ENCODE measurements around the gene GSTCD.
A peak's percentile ranks its signal among the peaks of the same experiment; 100 is the strongest.

GRCh38 chr4:105715692-105716278 lies 7.2 kb downstream of the GSTCD start:
- TF ChIP-seq, protein P1, sequence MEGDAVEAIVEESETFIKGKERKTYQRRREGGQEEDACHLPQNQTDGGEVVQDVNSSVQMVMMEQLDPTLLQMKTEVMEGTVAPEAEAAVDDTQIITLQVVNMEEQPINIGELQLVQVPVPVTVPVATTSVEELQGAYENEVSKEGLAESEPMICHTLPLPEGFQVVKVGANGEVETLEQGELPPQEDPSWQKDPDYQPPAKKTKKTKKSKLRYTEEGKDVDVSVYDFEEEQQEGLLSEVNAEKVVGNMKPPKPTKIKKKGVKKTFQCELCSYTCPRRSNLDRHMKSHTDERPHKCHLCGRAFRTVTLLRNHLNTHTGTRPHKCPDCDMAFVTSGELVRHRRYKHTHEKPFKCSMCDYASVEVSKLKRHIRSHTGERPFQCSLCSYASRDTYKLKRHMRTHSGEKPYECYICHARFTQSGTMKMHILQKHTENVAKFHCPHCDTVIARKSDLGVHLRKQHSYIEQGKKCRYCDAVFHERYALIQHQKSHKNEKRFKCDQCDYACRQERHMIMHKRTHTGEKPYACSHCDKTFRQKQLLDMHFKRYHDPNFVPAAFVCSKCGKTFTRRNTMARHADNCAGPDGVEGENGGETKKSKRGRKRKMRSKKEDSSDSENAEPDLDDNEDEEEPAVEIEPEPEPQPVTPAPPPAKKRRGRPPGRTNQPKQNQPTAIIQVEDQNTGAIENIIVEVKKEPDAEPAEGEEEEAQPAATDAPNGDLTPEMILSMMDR (IDR thresholded peaks at IDR 0.05 in 8 of 11, conservative IDR thresholded peaks at IDR 0.05 in 3 of 11) = peak in 8 of 11 experiments; percentile 8 to 56 (median 49)
- TF ChIP-seq POLR2A (IDR thresholded peaks at IDR 0.05) (no peak), POLR2AphosphoS5 (IDR thresholded peaks at IDR 0.05) (no peak)
